SIG-M5 (cell line): ENCODE measurements around the gene CD79A.
"Not testable (repeated sequence)": the region's sequence is repeated elsewhere in the genome, so short reads cannot be mapped to it uniquely, and the experiment has no call there.

Experiments used
- DNase-seq: peaks from one replicate; lab custom pipeline; 2025; lab: John Stamatoyannopoulos, UW

The CD79A gene

GRCh38 chr19:41863209-41863931 is 13.7 kb upstream of the CD79A start:
- no peak for DNase-seq

DNA sequence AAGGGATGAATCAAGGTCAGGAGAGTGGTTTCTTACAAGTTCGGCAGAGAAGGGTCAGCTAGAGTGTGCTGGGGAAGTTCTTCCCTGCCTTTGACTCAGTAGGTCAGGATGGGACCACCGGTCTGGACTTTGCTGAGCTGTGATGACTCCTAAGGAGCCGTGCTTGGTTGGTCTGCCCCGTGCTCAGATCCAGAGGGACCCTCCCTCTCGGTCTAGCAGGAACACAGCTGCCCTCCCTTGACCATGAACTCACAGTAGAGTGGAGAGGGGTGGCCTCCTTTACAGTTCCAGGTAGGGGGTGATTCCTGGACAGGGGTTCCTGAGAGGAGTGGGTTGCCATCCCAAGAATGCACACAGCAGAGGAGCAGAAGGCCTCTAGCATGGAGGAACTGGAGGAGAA is 12.7 kb upstream of the CD79A start:
- DNase-seq, result no peak

- DNase-seq, result no peak
These were observed 10.8 kb upstream of the CD79A start for GRCh38 chr19:41866284-41866683.

DNA sequence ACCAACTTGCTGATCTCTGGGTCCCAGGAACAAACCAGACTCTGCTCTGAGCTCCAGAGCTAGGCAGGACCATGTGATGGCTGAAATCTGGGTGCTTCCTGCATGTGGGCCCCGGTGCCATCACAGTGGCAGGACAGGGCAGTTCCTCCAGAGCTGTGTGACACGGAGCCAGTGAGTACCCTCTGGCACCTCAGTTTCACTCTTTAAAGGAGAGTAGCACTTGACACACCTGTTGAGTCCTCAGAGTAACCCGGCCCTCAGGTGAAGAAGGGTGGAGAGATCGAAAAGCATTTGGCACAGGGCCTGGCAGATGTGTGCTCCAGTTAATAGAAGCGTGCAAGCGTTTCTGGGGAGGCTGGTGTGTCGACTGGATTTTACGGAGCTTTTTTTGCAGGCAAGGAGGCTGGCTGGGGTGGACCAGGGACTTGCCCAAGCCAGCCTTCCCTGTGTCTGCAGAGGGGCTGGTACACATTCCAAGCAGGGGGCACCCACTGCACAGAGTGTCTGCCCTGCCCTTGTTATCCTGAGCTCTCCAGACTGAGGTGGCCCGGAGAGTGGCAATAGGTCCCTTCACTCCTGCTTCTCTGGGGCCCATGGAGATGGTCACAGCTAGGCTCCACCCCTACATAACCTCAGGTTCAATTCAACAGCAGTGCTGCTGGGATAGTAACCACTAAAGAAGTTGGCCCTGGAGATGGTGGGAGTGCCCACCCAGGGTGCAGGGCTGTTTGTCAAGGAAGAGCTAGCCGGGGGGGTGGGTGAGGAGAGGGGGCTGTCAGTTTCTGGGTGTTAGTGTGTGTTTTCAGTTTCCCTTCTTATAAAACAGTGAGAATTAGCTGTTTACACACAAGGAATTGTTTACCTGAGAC is 8.7 kb upstream of the CD79A start:
- no peak for DNase-seq

- no peak for DNase-seq
These were observed 8.1 kb upstream of the CD79A start for GRCh38 chr19:41868989-41869300.

DNA sequence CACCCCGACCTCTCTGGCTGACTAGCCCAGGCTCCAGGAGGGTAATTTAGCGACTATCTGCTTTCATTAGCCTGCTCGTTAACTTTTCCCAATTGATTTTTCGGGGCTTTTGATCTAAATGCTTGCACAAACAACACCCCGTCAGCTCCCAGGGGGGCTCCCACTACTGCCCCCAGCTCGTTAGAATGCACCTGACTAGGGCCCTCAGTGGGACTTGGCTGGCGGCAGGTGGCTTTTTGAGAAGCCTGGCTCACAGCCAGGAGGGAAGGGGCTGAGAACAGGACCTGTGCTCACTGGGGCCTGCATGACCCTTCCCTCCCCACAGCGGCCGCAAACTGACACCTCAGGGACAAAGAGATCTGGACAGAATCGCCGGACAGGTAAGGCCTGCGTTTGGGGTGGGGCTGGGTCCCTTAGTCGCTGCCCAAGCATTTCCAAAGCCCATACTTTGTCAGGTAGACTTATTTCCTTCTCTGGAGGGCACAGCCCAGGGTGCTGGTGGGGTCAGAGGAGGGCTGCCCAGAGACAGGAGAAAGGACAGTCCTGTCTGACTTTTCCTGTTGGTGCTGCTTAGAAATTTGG is 7.6 kb upstream of the CD79A start:
- DNase-seq, result no peak

DNA sequence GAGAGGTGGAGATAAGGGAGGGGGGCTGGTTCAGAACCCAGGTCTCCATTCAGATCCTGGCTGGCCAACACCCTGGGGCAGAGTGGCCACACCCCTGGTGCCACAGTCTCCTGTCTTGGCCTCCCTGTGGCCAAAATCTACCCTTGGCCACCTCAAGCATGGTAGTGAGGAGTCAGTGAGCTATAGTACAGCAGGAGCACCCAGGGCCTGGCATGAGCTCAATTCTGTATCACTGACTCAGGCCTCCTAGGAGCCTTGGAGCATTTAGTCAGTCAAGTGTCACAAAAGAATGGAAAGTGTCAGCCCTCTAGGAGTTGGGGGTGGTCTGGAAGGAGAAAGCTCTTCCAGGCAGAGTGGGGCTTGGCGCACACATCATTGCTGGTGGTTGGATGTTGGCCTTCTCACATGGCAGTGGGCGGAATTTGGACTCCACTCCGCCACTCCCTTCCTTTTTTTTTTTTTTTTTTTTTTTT is 6.6 kb upstream of the CD79A start:
- DNase-seq, result no peak

- no peak for DNase-seq
These were observed 5.3 kb upstream of the CD79A start for GRCh38 chr19:41871573-41872383.

DNA sequence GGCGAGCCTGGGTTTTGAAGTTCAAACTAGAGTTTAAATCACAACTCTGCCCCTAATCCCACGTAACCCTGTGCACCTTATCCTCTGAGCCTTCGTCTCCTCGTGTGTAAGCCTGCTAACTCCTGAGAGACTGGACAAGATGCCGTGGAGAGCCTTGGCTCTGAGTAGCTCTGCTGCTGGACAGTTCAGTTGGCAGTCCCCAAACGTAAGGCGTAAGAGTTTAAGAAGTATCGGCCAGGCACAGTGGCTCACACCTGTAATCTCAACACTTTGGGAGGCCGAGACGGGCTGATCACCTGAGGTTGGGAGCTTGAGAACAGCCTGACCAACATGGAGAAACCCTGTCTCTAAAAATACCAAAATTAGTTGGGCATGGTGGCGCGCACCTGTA is 4.7 kb upstream of the CD79A start:
- no peak for DNase-seq

- no peak for DNase-seq
These were observed 4.1 kb upstream of the CD79A start for GRCh38 chr19:41872775-41873647.

- not testable (repeated sequence) for DNase-seq
These were observed 1.1 kb upstream of the CD79A start for GRCh38 chr19:41875973-41876372.

- DNase-seq, result no peak
These were observed 1.1 kb downstream of the CD79A start for GRCh38 chr19:41877916-41878905.

GRCh38 chr19:41879080-41879479 is 2.0 kb downstream of the CD79A start:
- no peak for DNase-seq

GRCh38 chr19:41879670-41880328 is 2.7 kb downstream of the CD79A start:
- no peak for DNase-seq

DNA sequence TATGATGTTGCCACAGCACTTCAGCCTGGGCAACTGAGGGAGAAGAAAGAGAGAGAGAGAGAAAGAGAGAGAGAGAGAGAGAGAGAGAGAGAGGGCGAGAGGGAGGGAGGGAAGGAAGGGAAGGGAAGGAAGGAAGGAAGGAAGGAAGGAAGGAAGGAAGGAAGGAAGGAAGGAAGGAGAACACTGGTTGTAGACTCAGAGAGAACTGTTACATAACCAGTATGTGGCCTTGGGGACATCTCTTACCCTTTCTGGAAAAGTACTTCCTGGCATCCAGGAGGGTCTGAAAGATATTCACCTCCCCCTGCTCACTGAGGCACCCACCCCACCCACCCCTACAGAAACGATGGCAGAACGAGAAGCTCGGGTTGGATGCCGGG is 3.2 kb downstream of the CD79A start:
- no peak for DNase-seq

- DNase-seq, result no peak
These were observed 5.7 kb downstream of the CD79A start, which contains the start of gene ARHGEF1 for GRCh38 chr19:41882568-41883462. Gene ARHGEF1 (plus strand): TSS chr19:41883184. CDS start chr19:41888083, 4,899 bp downstream.

DNA sequence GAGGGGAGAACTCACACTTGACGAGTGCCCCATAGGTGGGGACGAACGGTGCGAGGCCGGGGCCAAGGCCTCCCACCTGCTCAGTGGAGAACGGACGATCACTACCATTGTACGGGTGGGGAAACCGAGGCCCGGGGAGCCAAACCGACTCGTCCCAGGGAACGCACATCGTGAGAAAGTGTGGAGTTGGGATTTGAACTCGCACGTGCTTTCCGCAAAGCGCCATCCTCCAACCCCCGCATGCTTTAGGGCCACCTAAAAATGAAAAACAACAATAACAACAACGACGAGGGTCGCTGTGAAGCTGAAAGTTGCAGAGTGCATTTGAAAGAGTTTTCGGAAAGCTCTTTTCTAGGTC is 6.4 kb downstream of the CD79A start:
- no peak for DNase-seq
